Neural progenitor cell (in vitro differentiated cells): ENCODE results near the gene ELAPOR2.

Source experiments
- EZH2 ChIP-seq: fragments of 200-600 bp; sonication (generic); IDR thresholded peaks from 2 replicates; pipeline ENCODE4 v1.6.1; 2017; ENCODE audit warnings: antibody characterized with exemption, mild to moderate bottlenecking, moderate library complexity
- TF ChIP-seq, protein P1 (sequence below): fragments of 200-600 bp; sonication (generic); IDR thresholded peaks from 2 replicates; pipeline ENCODE4 v1.5.1; 2017; ENCODE audit warnings: antibody characterized with exemption, mild to moderate bottlenecking

DNA sequence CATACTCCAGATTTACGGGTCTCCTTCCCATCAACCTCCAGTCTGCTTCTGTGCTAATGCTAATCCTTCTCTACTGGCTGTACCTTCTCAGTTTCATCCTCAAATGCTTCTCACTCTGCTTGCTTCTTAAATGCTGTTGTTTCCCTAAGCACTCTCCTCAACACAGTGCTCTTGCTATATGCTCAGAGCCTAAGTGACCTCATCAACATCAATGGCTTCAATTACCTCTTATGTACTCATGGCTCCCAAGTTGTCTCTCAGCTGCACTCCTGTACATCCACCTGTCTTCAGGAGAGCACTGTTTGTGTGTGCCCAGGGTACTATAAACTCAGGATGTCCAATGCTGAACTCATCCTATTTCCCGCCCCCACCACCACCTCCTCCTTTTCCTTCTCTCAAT, 22.5 kb downstream of the ELAPOR2 start:
- no peak for TF ChIP-seq EZH2
- TF ChIP-seq, protein P1, sequence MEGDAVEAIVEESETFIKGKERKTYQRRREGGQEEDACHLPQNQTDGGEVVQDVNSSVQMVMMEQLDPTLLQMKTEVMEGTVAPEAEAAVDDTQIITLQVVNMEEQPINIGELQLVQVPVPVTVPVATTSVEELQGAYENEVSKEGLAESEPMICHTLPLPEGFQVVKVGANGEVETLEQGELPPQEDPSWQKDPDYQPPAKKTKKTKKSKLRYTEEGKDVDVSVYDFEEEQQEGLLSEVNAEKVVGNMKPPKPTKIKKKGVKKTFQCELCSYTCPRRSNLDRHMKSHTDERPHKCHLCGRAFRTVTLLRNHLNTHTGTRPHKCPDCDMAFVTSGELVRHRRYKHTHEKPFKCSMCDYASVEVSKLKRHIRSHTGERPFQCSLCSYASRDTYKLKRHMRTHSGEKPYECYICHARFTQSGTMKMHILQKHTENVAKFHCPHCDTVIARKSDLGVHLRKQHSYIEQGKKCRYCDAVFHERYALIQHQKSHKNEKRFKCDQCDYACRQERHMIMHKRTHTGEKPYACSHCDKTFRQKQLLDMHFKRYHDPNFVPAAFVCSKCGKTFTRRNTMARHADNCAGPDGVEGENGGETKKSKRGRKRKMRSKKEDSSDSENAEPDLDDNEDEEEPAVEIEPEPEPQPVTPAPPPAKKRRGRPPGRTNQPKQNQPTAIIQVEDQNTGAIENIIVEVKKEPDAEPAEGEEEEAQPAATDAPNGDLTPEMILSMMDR = no peak
